ENCODE data around the gene VRK2.
"Not testable (repeated sequence)": the region's sequence is repeated elsewhere in the genome, so short reads cannot be mapped to it uniquely, and the experiment has no call there.

GRCh38 chr2:58187022-58187421 is 140.4 kb downstream of the VRK2 start:
- not testable (repeated sequence) for TF ChIP-seq CTCF, POLR2A (IDR thresholded peaks at IDR 0.05)
